Fibroblast of lung (primary cell): ENCODE data around the gene TIAM2.

ENCODE experiments used
- CTCF ChIP-seq, 2 donors: IDR thresholded peaks in 1 of 2; conservative IDR thresholded peaks in 1 of 2; 1 replicate in 1 of 2; 2 replicates in 1 of 2; pipeline ENCODE4 v1.5.1; 2011 to 2012; ENCODE audit warnings: low read length in 2 of 2, control low read depth in 1 of 2, inconsistent platforms in 1 of 2, low read depth in 1 of 2, mild to moderate bottlenecking in 1 of 2
- EZH2 ChIP-seq: IDR thresholded peaks from 2 replicates; pipeline ENCODE4 v1.5.1; 2012; ENCODE audit warnings: low read length, control low read depth, mild to moderate bottlenecking; ENCODE audit errors: missing control alignments

GRCh38 chr6:155275808-155276480, 280.8 kb downstream of the TIAM2 start:
- TF ChIP-seq CTCF (conservative IDR thresholded peaks at IDR 0.05 in 1 of 2, IDR thresholded peaks at IDR 0.05 in 1 of 2; ENCODE audit: low read depth in 1 of 2, low read length in 2 of 2) (no peak), EZH2 (no peak)
